NCI-H524 (cell line): ENCODE data around the gene RASGRF2.
"Not testable (repeated sequence)": the region's sequence is repeated elsewhere in the genome, so short reads cannot be mapped to it uniquely, and the experiment has no call there.

Source experiments
- DNase-seq, 2 experiments: peaks; one replicate each; lab custom pipeline; 2025; lab: John Stamatoyannopoulos, UW

RASGRF2 gene

GRCh38 chr5:81070571-81071255, 110.5 kb downstream of the RASGRF2 start:
- DNase-seq = no peak

DNA sequence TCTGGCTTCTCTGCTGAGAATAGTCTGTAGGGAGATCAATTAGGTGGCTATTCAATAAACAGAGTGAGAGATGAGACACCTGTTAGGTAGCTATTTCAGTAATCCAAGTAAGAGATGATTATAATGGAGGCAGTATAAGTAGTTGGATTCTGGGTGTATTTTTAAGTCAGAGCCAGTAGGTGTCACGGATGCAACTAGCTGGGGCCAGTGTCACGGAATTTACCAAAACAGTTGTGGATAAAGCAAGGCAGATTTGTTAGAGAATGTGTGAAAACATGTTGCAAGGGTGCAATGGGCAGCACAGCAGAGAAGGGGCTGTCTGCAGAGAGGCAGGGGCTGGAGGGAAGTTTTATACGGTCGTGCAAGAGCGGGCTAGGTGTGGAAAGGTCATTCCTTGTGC, 114.9 kb downstream of the RASGRF2 start:
- no peak for DNase-seq

DNA sequence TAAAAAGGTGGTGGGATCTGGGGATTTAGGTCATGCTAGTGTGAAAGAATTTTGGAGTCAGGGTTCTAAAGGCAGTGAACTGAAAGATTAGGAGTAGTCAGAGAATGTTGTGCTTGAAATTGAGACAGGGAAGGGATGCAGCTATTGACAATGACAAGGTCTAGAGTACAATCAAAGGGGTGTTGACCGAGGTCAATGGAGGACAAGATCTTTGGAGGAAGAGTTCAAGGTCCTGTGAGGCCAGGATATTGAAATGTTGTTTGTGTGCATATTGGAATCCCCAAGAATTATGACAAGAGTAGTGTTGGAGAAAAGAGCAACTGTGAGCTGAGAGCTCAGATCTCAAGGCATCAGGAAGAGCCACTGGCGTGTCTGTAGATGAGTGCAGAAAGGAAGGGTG, 116.9 kb downstream of the RASGRF2 start:
- no peak for DNase-seq

DNA sequence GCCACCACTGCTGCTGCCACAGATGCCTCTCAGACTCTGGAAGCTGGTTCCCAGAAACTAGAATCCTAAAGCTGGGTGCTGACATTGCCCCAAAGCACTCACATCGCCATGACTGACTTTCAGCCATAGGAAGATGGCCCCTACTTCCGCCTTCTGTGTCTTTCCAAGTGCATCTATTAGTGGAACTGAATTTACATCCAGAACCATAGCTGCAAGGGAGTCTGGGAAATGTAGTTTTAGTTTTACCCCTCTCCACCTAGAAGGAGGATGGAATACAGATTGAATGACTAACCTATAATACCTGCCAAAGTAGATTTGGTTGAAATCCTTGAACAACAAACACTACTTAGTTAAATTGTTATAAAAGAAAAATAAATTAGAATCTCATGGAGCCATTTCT, 118.8 kb downstream of the RASGRF2 start:
- DNase-seq = no peak

GRCh38 chr5:81080809-81081460, 120.8 kb downstream of the RASGRF2 start:
- DNase-seq = peak; percentile 51 to 68

- no peak for DNase-seq
Measured at GRCh38 chr5:81081461-81081835, 121.3 kb downstream of the RASGRF2 start.

DNA sequence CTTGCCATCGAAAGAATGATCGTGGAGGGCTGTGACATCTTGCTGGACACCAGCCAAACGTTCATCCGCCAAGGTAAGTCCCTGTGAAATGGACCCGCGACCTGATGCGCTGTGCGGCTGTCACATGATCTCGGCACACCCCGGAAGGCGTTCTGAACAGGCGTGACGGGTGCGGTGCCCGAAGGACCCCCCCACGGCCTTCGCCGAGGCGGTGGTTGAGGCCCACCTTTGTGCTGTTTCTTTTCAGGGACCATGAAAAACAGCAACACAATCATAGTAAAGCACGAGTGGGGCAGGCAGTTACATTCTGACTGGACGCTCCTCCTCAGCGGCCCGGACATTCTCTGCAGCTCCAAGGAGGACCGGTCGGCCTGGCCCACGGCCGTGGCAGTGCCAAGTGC, 126.7 kb downstream of the RASGRF2 start:
- DNase-seq = no peak

DNA sequence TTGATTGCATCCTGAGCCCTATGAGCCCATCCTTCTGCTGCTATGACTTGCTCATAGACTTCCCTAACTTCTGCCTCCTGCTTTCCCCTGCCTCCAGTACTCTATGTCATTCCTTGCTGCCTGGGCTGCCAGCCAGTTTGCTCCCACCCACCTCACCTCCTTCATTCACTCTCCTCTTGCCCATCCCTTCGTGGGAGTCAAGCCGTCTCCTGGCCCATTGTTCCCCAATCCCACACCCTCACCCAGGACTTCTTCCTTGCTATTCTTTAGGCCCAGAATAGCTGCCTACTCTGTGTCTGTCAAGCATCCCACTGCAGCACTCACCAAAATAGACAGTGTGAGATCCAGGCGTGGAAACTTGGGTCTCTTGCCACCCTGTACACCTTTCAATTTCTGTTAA, 131.0 kb downstream of the RASGRF2 start:
- no peak for DNase-seq

DNA sequence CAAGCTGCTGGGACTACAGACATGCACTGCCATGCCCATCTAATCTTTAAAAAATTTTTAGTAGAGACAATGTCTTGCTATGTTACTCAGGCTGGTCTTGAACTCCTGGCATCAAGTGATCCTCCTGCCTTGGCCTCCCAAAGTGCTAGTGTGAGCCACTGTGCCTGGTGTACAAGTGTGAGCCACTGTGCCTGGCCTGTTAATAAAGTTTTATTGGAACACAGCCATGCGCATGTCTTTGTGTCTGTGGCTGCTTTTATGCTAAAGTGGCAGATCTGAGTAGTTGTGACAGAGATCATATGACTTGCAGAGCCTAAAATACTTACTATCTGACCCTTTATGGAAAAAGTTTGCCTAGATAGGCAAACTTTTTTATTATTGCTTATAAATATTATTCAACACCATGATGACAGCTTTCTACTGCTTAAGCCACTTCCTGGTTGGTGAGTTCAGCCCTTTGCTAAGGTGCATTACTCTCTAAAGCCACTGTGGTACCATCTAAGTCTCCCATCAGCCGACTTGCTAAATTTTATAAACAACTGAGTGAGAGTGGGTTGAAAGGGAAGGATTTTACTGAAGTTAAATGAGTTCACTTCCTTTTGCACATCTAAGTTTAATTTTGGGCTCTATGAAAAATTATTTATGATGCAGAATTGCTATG, 133.5 kb downstream of the RASGRF2 start:
- no peak for DNase-seq

DNA sequence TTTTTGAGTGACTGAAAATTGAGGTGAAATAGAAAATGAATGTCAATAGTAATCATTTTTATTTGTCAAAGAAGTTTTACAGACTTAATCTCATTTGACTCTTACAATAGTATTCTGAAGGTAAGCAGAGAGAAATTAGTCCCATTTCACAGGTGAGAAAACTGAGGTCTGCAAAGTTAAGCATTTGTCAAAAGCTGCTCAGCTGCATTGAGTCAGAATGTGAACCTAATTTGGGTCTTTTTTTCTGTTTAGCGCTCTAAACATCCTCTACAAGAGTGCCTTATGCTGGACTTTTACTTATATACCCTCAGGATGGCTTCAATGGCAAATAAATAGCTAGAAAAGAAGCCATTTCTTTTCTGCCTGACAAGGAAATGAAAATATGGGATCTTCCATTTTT, 135.7 kb downstream of the RASGRF2 start:
- no peak for DNase-seq

GRCh38 chr5:81097713-81098112, 137.6 kb downstream of the RASGRF2 start:
- DNase-seq = no peak

GRCh38 chr5:81105261-81105877, 145.2 kb downstream of the RASGRF2 start:
- DNase-seq = no peak

- no peak for DNase-seq
Measured at GRCh38 chr5:81115261-81115660, 155.1 kb downstream of the RASGRF2 start.

DNA sequence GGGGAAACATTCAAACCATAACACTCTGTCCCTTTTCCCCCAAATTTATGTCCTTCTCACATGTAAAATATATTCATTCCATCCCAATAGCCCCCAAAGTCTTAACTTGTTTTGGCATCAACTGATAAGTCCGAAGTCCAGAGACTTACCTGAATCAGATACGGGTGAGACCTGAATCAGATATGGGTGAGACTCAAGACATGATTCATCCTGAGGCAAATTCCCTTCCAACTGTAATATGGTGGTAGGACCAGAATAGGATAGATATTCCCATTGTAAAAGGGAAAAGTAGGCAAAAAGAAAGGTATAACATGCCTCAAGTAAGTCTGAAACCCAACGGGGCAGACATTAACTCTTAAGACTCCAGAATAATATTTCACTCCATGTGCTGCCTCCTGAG, 157.4 kb downstream of the RASGRF2 start:
- DNase-seq = no peak

DNA sequence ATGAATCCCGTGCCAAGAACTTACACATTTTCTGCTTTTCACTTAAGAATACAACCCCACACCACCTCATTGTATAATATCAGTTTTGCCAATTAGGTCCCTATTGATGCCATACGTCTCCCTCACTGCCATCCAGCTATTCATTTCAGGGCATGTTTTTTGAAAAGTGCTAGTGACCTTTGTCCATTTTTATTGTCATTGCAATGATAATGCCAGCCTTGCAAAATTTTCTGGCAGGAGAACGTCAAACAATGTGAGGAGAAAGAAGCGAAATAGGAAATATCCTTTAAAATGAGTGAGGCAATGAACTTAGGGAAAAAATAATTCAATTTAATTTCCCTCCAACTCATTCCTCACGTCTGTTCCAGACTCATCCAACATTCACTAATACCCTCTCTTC, 161.1 kb downstream of the RASGRF2 start:
- DNase-seq = no peak

GRCh38 chr5:81121836-81122630, 161.9 kb downstream of the RASGRF2 start:
- DNase-seq = no peak

DNA sequence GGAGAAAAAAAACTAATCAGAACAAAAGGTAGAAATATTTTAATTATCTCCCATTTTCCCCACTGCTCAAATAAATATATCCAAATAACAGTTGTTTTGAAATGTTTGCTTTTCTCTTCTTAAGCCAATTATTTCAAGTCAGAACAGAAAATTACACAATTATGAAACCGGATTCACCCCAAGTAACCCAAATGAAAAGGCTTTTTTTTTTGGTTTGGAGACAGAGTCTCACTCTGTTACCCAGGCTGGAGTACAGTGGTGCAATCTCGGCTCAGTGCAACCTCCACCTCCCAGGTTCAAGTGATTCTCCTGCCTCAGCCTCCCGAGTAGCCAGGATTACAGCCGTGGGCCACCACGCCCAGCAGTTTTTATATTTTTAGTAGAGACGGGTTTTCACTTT, 164.5 kb downstream of the RASGRF2 start:
- not testable (repeated sequence) for DNase-seq

DNA sequence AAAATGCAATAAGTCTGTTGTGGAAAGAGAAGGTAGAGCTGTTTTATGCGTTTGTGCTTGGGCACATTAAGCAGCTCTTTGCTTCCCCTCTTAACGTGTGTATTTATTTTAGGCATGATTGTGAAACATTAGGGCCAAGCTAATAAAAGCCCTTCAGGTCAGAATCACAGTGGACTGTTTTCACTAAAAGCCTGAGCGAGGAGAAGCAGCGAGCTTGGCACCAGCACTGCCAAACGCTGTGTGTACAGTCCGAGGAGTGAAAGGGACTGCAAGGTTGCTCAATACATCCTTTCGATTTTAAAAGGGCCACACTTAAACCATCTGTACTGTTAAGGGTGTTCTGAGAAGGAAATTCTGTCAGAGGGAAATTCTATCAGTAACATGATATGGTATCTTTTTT, 165.8 kb downstream of the RASGRF2 start:
- no peak for DNase-seq

DNA sequence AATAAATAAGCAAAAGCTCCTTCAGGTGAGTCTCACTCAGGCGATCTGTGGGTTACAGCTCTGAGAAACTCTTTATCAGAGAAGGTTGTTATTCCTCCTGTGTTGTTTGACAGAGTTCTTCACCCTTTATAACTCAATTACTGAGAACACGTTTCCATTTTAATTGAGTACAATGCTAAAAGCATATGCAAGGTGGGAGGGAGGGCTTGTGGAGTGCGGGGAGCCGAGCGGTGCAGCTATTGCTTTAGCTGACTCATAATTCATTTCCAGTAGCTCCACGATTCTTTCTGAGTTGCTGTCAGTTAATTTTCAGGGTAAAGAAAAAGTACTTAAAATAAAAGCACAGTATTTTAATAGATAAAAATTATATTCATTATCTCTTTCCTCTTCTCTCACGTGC, 168.3 kb downstream of the RASGRF2 start:
- DNase-seq = no peak

GRCh38 chr5:81132381-81132780, 172.2 kb downstream of the RASGRF2 start:
- no peak for DNase-seq

- DNase-seq = no peak
Measured at GRCh38 chr5:81134066-81134465, 173.9 kb downstream of the RASGRF2 start.

DNA sequence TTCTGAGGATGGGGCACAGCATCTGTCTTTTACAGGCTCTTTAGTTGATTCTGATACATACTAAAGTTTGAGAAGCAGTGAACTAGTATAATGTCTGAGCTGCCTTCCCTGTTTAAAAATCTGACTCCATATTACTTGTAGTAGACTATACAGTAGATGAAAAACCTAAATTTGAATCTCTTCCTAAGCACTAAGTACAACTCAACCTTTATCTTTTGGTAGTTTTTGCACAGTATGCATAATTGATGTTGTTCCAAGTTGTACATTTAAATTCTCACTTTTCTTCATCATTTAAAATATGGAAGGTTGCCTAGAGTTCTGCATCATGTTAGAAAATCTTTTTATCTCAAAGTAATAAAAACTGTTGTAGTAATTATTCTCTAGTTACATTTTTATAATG, 174.4 kb downstream of the RASGRF2 start:
- DNase-seq = no peak
